HG02588 (cell line): Measurements from ENCODE around the gene INTS7.
"Not testable (repeated sequence)": the region's sequence is repeated elsewhere in the genome, so short reads cannot be mapped to it uniquely, and the experiment has no call there.

Experiments used
- ATAC-seq: cut with Tn5 transposase; IDR thresholded peaks from one replicate; pipeline ENCODE4 v1.9.1; 2021; ENCODE audit warnings: mild to moderate bottlenecking, moderate library complexity; ENCODE audit not compliant: unreplicated experiment

The INTS7 gene

DNA sequence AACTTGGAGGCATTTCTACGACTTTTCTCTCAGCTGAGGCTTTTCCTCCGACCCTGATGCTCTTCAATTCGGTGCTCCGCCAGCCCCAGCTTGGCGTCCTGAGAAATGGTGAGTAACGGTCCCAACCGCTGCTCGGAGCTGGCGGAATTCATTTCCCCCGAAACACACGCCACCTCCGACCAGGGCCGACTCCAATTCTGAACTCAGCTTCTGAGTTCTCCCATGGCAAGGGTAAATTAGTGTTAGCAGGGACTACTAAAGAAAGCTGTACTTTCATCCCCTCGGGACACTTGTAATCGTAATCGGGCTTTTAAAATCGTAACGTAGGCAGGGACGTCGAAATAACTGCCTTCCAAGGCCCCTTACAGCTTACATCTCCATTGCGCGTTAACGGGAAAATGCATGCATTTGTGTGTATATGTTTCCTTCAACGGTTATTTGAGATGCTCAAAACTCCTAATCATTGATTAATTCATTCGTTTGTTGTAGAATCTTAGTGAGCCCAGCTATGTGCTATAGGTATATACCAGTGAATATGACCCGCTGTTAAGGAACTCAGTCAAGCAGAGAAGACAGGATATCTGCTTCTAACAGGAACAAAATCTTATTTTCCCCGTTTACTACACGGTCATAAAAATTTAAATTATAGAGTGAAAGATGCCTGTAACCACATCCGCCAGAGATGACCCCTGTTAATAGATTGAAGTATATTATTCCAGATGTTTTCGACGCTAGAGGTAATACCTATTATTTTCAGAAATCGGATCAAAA, 663 bp upstream of the INTS7 start:
- peak; percentile 14 for ATAC-seq

DNA sequence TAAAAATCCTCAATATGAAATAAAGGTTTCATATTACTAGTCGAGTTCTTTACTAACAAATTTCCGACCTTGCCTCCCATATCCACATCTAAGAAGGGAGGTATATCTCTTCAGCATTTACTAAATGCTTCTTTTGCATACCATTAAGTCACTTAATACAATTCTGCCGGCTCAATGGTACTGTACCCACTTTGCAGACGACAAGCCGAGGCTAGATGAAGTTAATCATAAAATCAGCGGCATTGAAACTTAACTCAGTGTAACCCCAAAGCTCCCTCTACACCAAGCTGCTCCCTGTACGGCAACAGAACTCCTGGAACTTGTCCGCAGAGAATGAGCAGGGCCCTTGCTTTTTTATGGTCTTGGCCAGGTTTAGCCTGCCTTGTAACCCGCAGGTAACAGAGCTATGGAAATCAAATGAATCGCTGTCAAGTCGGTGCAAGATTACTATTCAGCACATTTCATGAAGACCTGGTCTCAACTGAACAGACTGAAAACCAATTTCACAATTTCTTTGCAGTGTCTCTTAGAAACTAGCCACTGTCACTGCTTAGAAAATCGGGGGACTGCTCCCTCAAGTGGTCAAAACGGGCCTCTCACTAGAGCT, 738 bp downstream of the INTS7 start:
- ATAC-seq: peak; percentile 7

DNA sequence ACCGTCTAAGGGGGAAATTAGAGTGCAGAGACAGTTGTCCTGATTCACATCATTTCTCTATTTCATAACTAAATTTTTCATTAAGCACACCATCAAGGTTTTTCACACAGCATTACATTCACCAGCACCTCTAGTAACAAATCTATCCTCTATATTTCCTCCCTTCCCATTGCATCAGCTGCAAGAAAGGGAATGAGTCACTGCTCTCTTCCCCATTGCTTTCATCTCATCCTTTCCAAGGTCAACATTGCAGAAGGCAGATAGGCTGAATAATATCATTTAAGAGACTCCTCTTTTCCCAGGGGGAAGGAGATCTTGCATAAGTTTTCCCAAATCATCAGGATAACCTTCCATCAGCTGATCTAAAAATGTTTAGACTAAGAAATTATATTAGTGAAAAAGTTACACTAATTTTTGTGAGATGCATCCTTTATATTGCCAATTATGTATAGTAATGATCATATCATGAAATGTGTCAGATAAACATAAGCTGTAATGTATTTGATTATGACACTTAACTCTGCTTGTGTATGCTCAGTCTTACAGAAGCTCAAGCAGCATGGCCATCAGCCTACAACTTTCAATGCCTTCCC, 4.3 kb downstream of the INTS7 start:
- no peak for ATAC-seq

DNA sequence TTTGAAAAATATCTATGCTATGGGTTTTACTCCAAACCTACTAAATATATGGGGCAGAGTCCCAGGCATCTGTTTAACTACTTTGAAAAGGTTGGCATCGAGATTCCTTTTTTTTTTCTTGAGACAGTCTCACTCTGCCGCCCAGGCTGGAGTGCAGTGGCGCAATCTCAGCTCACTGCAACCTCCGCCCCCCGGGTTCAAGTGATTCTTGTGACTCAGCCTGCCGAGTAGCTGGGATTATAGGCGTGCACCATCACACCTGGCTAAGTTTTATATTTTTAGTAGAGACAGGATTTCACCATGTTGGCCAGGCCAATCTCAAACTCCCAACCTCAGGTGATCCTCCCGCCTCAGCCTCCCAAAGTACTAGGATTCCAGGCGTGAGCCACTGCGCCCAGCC, 7.6 kb downstream of the INTS7 start:
- not testable (repeated sequence) for ATAC-seq

DNA sequence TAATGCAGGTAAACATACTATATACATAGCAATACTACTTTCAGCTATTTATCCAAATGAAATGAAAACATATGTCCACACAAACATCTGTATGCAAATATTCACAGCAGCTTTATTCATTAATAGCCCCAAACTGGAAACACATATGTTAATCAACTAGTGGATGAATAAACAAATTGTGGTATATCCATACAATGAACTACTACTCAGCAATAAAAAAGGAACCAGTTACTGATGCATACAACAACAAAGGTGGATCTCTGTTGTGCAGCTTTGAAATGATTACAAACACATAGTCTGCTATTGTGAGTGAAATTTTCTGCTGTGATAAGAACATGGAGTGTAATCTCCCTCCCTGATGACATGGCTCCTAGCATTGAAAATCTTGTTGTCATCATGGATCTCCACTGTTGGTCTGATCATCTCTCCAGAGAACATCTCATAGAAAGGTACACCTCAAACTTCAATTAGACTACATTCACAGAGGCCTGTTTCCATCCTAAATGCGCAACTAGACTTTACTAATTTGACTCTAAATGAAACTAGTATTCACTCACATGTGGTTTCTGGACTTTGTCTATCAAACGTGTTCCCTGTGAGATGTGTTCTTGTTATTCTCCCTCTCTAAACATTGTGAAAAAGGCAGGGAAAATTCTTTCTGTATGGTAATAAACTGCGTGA, 10.7 kb downstream of the INTS7 start:
- ATAC-seq: no peak

DNA sequence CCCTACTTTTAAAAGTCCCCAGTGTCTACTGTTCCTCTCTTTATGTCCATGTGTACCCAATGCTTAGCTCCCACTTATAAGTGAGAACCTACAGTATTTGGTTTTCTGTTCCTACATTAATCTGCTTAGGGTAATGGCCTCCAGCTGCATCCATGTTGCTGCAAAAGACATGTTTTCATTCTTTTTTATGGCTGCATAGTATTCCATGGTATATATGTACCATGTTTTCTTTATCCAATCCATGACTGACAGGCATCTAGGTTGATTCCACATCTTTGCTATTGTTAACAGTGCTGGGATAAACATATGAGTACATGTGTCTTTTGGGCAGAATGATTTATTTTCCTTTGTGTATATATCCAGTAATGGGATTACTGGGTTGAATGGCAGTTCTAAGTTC, 12.4 kb downstream of the INTS7 start:
- ATAC-seq: not testable (repeated sequence)

DNA sequence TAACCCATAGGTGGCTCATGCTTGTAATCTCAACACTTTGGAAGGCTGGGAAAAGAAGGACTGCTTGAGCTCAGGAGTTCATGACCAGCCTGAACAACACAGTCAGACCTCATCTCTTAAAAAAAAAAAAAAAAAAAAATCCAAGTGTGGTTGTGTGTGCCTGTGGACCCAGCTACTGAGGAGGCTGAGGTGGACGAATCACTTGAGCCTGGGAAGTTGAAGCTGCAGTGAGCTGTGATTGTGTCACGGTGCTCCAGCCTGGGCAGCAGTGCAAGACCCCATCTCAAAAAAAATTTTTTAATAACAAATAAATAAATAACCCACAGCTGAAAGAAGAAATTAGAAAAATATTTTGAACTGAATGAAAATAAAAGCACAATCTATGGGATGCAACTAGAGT, 13.8 kb downstream of the INTS7 start:
- ATAC-seq: no peak

DNA sequence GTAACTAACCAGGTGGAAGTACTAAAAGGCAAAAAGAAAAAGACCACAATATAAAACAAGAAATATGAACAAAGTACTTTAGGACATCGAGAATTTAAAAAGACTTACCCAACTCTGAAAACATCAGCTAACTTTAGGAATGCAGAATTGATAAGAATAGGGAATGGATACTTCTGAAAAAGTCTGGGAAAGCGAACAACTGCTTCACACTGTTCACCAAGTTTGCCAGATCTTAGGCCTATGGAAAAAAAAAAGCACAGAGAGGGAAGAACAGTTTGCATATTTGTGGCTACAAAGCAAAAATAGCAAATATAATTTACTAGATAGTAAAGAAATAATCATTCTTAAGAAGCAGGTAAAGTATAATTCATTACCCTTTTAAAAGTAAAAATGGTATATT, 14.4 kb downstream of the INTS7 start:
- ATAC-seq: no peak

DNA sequence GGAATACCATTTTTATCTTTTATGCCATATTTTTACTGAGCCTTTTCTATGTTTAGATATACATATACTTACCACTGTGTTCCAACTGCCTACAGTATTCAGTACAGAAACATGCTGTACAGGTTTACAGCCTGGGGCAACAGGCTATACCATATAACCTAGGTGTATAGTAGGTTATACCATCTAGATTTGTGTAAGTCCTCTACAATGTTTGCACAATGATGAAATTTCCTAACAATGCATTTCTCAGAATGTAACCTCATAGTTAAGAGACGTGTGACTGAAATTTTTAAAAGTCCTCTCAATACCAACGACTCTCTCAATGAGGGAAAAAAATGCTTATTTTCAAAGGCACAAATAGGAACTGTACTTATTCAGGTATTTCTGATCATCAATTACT, 21.7 kb downstream of the INTS7 start:
- no peak for ATAC-seq

DNA sequence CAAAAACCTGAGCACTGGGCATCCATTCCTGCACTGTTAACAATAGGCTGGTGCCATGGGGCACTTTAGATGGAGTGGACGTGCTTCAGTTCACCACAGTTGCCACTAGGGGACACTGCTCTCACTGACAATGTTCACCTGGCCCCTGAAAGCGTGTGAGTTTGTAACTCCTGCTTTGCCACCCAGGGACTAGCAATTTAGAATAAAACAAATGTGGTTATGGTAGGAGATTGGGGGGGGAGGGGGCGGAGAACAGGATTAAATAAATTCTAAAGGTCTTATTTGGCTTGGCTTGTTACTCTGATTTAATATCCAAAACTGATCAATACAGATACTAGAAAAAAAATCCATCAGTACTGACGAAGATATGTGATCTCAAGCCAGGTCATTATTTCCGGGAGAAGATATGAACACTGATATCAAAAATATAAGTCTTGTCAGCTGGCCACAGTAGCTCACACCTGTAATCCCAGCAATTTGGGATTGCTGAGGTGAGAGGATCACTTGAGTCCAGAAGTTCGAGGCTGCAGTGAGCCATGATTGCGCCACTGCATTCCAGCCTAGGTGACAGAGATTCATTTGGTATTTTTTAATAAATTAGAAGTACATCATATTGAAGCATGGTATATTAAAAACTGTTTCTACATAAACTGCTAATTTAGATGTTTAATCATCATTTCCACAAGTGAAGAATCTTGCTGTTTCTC, 23.2 kb downstream of the INTS7 start:
- ATAC-seq: peak; percentile 81

DNA sequence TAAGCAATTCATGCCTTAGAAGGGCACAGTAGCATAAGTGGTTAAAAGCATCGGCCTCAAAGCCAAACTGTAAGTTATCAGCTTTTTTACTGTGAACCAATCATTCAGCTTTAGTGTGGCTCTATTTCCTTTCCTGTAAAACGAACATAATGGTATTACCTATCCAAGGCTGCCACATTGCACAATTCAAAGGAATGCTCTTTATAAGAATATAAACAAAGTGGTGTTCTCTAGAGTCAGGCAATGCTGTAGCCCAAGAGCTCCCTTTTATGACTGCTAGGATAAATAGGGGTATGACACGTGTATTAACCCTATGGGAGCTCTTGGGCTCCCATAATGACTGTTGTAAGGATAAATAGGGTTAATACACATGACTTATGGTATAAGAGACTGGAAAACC, 25.4 kb downstream of the INTS7 start:
- no peak for ATAC-seq

DNA sequence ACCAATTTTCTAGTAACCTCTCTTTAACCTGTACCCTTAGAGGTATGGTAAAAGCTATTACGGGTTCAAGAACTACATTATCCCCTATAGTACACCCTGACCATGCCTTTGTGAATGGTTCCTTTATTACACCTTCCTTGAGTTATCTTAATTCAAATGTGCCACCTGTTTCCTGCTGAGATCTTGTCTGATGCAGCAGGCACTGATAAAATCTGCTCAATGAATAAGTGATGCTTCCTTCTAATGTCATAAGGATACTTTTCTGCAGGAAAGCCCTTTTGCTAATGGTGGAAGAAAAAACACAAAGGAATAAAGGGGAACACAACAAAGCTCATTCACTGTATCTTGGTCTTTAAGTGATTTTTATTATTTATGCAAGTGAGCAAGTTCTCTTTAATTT, 25.8 kb downstream of the INTS7 start:
- no peak for ATAC-seq

DNA sequence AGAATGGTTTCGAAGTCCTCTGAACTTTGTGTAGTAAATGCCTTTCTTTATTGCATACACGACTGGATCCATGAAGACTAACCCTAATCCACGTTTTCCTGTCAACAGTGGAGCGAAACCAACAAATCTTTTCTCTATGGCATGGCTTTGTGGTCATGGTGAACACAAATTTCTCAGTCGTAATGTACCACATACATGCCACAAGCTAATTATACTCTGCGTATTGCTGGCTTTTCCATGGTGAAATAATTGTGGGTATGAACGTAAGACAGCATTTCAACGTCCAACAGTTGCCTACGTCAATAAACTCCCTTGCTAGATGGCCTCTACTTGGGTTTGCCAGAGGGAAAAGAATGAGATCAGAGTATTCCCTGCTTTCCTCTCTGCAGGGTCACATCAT, 27.5 kb downstream of the INTS7 start:
- ATAC-seq: no peak

DNA sequence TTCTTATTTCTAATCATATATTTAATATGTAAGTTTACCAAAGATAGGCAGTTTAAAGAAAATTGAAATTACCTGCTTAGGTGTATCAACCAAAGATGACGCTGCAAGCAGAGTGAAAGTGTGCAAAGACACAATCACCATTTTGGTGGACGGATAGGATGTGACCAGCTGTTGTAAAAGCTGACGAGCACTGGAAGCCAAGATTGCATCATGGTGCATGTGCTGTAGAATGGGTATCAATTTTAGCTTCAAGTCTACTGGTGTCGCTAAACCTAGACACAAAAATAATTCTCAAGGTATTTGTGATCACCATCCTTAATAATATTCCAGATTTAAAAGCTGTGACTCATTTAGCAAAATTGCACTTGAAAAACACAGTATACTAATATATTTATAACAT, 28.2 kb downstream of the INTS7 start:
- ATAC-seq: no peak

DNA sequence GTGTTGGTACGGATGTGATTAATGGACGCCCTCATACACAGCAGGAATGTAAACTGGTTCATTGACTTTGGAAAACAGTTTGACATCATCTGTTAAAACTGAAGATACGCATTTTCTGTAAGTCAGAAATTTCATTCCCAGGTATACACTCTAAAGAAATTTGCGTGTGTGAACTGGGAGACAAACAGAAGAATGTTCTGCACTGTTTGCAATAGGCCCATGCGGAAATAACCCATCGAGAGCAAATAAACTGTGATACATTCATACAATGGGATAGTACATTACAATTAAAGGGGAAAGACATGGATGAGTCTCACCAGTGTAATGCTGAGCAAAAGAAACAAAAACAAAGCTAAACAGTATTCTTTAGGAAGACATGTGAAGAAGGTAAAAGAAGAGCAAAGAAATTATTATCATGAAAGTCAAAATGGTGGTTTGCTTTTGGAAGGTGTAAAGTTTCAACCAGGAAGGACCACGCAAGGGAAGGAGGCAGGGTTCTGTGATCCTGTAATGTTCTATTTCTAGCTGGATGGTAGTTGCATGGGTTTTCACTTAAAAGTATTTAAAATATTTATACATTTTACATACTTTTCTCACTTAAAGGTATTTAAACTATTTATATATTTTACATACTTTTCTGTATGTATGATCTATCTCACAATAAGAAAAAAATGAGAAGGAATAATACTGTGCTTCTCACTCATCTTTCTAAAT, 30.3 kb downstream of the INTS7 start:
- no peak for ATAC-seq

DNA sequence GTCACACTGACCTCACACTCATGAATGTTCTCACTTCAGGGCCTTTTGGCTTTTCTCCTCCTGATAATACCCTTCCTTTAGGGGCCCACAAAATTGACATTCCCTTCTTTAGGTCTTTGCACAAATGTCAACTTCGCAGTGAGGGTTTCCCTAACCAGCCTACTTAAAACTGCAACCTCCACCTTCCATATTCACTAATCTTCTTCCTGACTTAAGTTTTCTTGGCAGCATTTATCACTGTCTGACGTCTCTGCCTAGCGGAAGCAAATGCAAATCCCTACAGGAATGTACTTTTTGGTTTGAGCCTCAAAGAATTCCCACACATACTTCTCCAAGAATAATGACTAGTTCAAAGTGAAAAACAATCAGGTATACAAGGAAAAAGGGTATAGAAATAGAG, 32.8 kb downstream of the INTS7 start:
- ATAC-seq: no peak

DNA sequence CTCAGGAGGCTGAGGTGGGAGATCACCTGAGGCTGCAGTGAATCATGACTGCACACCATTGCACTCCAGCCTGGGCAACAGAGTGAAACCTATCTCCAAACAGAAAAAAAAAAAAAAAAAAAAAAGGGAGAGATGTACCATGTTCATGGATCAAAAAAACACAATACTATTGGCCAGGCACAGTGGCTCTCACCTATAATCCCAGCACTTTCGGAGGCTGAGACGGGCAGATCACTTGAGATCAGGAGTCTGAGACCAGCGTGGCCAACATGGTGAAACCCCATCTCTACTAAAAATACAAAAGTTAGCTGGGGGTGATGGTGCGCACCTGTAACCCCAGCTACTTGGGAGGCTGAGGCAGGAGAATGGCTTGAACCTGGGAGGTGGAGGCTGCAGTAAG, 37.9 kb downstream of the INTS7 start:
- not testable (repeated sequence) for ATAC-seq

DNA sequence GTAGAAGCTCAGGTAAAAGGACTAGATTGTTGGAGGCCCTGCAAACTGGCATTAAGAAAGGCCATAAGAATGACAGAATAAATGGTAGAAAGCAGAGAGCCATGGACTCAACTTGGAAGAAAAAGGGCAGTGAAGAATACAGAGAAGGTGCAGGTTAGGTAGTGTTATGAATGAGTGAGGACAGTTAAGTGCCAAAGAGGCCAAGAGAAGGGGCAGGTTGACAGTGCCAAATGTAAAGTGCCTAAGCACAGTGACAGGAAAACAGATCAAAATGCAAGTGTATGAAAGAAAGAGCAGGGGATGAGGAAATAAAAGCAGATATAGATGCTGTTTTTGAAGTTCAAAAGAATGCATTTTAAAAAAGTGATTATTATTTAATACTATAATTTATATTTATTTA, 43.7 kb downstream of the INTS7 start:
- ATAC-seq: no peak

DNA sequence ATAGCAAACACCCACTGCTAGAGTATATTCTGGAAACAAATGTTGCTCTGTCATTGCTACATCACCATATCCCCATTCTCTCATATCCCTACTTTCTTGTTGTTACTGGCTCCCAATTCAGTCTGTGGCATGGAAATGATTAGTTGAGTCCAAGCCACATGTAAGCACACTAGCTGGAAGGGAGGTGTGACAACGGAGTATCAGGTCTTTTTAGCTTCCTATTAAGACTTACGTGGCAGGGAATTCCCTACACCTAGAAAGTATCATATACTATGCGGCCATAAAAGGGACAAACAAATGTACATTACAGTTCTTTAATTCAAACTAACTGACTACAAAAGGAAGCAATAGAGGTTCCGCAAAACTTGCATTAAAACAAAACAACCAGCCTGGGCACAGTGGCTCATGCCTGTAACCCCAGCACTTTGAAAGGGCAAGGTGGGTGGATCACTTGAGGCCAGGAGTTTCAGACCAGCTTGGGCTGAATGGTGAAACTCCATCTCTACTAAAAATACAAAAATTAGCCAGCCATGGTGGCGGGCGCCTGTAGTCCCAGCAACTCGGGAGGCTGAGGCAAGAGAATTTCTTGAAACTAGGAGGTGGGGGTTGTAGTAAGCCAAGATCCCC, 48.6 kb downstream of the INTS7 start:
- ATAC-seq: no peak
